ENCODE results near the gene SHROOM3. TPM values are rescaled to one million over a fixed set of nuclear protein-coding genes. Genes with fewer than 3 reads are reported as not detected.

The SHROOM3 gene
- total RNA-seq, 2 donors from 2014 or later, result 56.7 to 96.0 TPM

DNA sequence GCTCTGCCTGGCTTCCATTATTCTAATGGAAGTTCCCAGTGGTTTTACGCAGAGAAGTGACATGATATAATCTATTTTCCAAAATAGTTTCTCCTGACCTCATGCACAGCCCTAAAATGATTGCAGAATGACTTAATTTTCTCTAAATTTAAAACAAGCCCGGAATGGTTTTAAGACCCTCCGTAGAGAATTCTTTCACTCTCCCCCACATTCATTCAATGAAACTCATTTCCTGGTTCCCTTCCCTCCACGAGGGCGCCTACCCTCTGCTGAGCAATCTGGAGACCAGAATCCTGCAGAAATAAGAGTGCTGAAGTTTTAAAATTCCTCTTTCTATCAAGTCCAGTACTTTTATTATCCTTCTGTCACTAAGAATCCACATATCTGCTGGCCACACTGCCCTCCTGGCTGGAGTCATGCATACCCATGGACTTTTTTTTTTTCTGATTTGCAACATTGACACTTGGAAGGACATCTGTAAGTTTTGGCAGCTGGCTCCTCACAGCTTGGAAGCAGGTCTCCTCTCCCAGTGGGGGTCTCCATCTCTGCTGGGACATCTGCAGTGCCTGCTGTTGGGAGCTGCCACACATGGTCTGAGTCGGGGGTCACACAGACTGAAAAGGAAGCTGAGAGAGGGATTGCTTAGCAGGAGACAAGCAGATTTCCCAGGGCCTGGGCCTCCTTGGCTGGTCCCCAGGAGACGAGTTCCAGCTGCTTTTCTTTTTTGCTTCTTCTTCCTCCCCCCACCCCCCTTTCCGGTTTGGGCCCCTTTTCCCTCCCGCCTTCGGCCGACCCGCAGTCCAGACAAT is 376.8 kb downstream of the SHROOM3 start:
- H3K9me3 ChIP-seq, result peaks cover 0 to 10% (median 0%) of the 10 kb centered on the region in 3 donors
- intact Hi-C loops (cut with DNase I), result no loop called here
- no peaks in the 10 kb centered on the region for H3K36me3 ChIP-seq (replicated peaks in 1 of 2; ENCODE audit: insufficient read depth in 1 of 2, low read depth in 2 of 2)
- no peak overlapping the region for H3K4me3 ChIP-seq
- H3K27me3 ChIP-seq, result no peaks in the 10 kb centered on the region
- no peak overlapping the region for H3K27ac ChIP-seq
- 60 to 79% methylated on average over 11 to 12 of the region's 12 CpGs for WGBS, 2 donors
- DNase-seq (no peak), ATAC-seq (peak; percentile 15)
- TF ChIP-seq POLR2A (IDR thresholded peaks at IDR 0.05), result no peak
- TF ChIP-seq, protein P1, sequence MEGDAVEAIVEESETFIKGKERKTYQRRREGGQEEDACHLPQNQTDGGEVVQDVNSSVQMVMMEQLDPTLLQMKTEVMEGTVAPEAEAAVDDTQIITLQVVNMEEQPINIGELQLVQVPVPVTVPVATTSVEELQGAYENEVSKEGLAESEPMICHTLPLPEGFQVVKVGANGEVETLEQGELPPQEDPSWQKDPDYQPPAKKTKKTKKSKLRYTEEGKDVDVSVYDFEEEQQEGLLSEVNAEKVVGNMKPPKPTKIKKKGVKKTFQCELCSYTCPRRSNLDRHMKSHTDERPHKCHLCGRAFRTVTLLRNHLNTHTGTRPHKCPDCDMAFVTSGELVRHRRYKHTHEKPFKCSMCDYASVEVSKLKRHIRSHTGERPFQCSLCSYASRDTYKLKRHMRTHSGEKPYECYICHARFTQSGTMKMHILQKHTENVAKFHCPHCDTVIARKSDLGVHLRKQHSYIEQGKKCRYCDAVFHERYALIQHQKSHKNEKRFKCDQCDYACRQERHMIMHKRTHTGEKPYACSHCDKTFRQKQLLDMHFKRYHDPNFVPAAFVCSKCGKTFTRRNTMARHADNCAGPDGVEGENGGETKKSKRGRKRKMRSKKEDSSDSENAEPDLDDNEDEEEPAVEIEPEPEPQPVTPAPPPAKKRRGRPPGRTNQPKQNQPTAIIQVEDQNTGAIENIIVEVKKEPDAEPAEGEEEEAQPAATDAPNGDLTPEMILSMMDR (IDR thresholded peaks at IDR 0.05), result no peak
- H3K4me1 ChIP-seq, result no peaks in the 10 kb centered on the region

DNA sequence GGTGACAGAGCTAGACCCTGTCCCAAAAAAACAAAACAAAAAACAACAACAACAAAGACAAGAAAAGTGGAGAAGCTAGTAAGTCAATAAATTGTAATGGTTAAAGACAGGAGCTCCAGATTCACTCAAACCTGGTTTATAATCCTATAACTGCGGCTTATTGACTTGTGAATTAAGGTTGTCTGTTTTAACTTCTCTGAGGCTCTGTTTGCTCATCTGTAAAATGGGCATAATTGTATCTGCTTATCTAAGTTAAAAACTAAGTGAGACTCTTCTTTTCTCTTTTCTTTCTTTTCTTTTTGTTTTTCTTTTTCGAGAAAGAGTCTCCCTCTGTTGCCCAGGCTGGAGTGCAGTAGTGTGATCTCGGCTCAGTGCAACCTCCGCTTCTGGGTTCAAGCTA is 378.0 kb downstream of the SHROOM3 start:
- intact Hi-C loops (cut with DNase I), result no loop called here
- no peak overlapping the region for H3K27ac ChIP-seq
- peaks cover 0 to 8% (median 0%) of the 10 kb centered on the region in 3 donors for H3K9me3 ChIP-seq
- no peak for TF ChIP-seq POLR2A (IDR thresholded peaks at IDR 0.05)
- TF ChIP-seq, protein P1 (IDR thresholded peaks at IDR 0.05), result no peak
- no peaks in the 10 kb centered on the region for H3K36me3 ChIP-seq (replicated peaks in 1 of 2; ENCODE audit: insufficient read depth in 1 of 2, low read depth in 2 of 2)
- DNase-seq, result no peak
- H3K4me3 ChIP-seq, result no peak overlapping the region
- H3K4me1 ChIP-seq, result no peaks in the 10 kb centered on the region
- WGBS, 2 donors, result 87 to 95% methylated on average over 4 of the region's 4 CpGs
- H3K27me3 ChIP-seq, result no peaks in the 10 kb centered on the region
- no peak for ATAC-seq

DNA sequence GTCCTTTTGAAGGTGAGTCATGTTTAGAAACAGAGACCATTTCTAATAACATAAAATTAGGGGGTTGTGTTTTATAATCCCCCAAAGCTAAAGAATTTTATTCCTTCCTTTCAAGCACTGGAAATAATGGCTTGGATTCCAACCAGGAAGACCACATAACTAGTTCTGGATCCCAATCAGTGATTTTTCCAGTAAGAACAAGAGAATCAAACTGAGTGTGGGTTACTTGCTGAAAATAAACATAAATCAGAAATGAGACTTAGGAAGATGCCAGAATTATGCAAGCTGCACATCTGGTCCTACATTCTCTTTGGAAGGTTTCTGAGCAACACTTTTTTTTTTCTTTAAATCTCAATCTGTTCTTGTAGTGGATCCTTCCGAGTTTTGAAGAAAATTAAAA is 386.6 kb downstream of the SHROOM3 start:
- no peaks in the 10 kb centered on the region for H3K36me3 ChIP-seq (replicated peaks in 1 of 2; ENCODE audit: insufficient read depth in 1 of 2, low read depth in 2 of 2)
- DNase-seq, result no peak
- H3K9me3 ChIP-seq, result no peaks in the 10 kb centered on the region
- no peak for ATAC-seq
- 71 to 77% methylated on average over 1 of the region's 1 CpG for WGBS, 2 donors
- intact Hi-C loops (cut with DNase I), result no loop called here
- no peaks in the 10 kb centered on the region for H3K27me3 ChIP-seq
- H3K4me1 ChIP-seq, result no peaks in the 10 kb centered on the region
- H3K4me3 ChIP-seq, result no peak overlapping the region
- TF ChIP-seq POLR2A (IDR thresholded peaks at IDR 0.05), result no peak
- TF ChIP-seq, protein P1 (IDR thresholded peaks at IDR 0.05), result no peak
- H3K27ac ChIP-seq, result no peak overlapping the region

DNA sequence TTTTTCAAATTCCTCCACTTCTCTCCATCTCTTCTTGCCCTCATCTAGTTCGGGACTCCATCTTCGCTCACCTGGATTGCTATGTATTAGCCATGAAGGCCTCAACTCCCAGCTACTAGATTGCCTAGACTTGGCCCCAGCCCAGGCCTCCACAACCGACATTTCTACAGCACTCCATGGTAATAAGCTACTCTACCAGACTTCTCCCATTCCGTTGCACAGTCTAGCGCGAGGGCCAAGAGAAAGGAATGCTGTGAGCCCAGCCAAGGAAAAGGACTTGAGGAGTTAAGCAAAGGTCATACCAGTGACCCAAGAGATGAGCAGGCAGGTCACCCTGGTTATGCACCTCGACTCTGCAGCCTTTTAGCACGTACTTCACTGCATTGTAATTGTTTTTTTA is 387.3 kb downstream of the SHROOM3 start:
- ATAC-seq, result no peak

More for the DNA sequence above, 387.3 kb downstream of the SHROOM3 start:
- Histone ChIP-seq H3K9me3 (no peaks in the 10 kb centered on the region), H3K4me3 (no peak overlapping the region), H3K4me1 (no peaks in the 10 kb centered on the region), H3K27ac (no peak overlapping the region), H3K36me3 (replicated peaks in 1 of 2; ENCODE audit: insufficient read depth in 1 of 2, low read depth in 2 of 2) (no peaks in the 10 kb centered on the region), H3K27me3 (no peaks in the 10 kb centered on the region)
- intact Hi-C loops (cut with DNase I), result no loop called here
- 80 to 82% methylated on average over 8 of the region's 8 CpGs for WGBS, 2 donors
- DNase-seq, result no peak
- no peak for TF ChIP-seq POLR2A (IDR thresholded peaks at IDR 0.05)
- TF ChIP-seq, protein P1 (IDR thresholded peaks at IDR 0.05), result no peak

All from body of pancreas (tissue), 4 donors.